ENCODE results near the gene VGF.
"Not testable (repeated sequence)": the region's sequence is repeated elsewhere in the genome, so short reads cannot be mapped to it uniquely, and the experiment has no call there.

Gene VGF

GRCh38 chr7:101165075-101165957, at the start of gene VGF:
Gene VGF (minus strand): TSS chr7:101165569. CDS start chr7:101164843, 726 bp downstream.
- peak; percentile 95 for DNase-seq

- no peak for DNase-seq
These were observed 46.6 kb upstream of the VGF start for GRCh38 chr7:101212014-101212413.

- no peak for DNase-seq
These were observed 46.1 kb upstream of the VGF start for GRCh38 chr7:101211501-101211900.

- DNase-seq = no peak
These were observed 44.8 kb upstream of the VGF start for GRCh38 chr7:101210143-101210542.

- no peak for DNase-seq
These were observed 43.4 kb upstream of the VGF start for GRCh38 chr7:101208794-101209193.

- DNase-seq = no peak
These were observed 42.1 kb upstream of the VGF start for GRCh38 chr7:101207459-101207858.

- DNase-seq = no peak
These were observed 41.3 kb upstream of the VGF start for GRCh38 chr7:101206665-101207042.

- no peak for DNase-seq
These were observed 40.7 kb upstream of the VGF start for GRCh38 chr7:101205901-101206664.

GRCh38 chr7:101203740-101204738, 38.7 kb upstream of the VGF start:
- DNase-seq = peak; percentile 12

GRCh38 chr7:101202603-101202918, 37.2 kb upstream of the VGF start:
- DNase-seq = no peak

- DNase-seq = no peak
These were observed 36.6 kb upstream of the VGF start for GRCh38 chr7:101201695-101202602.

- no peak for DNase-seq
These were observed 35.7 kb upstream of the VGF start, which contains the start of gene MOGAT3 for GRCh38 chr7:101200862-101201599. Gene MOGAT3 (minus strand): TSS chr7:101201036. CDS start chr7:101200854, 182 bp downstream.

GRCh38 chr7:101200504-101200861, 35.1 kb upstream of the VGF start:
- DNase-seq = no peak

- DNase-seq = not testable (repeated sequence)
These were observed 34.2 kb upstream of the VGF start for GRCh38 chr7:101199522-101199921.

GRCh38 chr7:101198476-101198875, 33.1 kb upstream of the VGF start:
- DNase-seq = no peak

GRCh38 chr7:101197991-101198390, 32.6 kb upstream of the VGF start:
- no peak for DNase-seq

- no peak for DNase-seq
These were observed 30.5 kb upstream of the VGF start for GRCh38 chr7:101195884-101196283.

GRCh38 chr7:101189109-101189508, 23.7 kb upstream of the VGF start:
- no peak for DNase-seq

GRCh38 chr7:101186844-101187428, 21.6 kb upstream of the VGF start:
- no peak for DNase-seq

GRCh38 chr7:101186194-101186593, 20.8 kb upstream of the VGF start:
- DNase-seq = no peak
